Uterine smooth muscle cell (primary cell): ENCODE data around the gene LYRM2. TPM values are rescaled to one million over a fixed set of nuclear protein-coding genes. Genes with fewer than 3 reads are reported as not detected.

Experiments used
- total RNA-seq: library from RNA; depleted of rRNA; stranded (reverse); fragments of >200 nt; gene quantifications from 2 replicates; pipeline ENCODE4 v1.2.3, GENCODE V29; 2014

Gene LYRM2, protein sequence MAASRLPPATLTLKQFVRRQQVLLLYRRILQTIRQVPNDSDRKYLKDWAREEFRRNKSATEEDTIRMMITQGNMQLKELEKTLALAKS
- total RNA-seq = 32.2 and 37.3 TPM in 2 replicates

DNA sequence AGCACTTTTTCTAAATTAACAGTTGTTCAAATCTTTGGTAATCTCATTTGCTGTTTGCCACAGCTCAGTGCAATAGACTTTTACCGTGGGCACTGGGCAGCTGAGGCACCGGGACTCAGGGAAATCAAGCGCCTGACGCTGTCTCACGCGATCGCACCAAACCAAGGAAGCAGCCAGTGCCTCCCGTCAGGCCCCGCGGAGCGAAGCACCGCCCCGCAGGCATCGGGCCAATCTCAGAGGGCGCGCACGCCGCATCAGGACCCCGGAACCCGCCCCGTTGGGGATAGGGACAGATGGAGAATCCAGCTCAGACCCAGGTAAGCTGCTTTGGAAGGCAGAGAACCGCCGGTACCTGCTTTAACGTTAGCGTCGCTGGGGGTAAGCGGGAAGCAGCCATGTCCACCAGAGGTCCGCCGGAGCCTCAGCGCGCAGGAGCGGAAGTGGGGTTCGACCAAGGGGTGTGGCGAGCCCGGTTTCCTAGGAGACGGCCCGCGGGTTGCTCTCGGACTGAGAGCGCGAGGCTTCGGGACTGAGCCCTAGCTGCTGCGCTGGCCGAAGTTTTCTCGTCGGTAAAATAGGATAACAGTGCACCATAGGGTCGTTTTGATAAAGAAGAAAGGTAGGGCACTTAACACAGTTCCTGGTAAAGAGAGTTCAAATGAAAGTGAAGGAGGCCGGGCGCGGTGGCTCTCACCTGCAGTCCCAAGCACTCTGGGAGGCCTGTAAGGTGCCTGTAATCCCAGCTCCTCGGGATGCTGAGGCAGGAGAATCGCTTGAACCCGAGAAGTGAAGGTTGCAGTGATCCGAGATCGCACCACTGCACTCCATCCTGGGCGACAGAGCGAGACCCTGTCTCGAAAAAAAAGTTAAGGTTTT lies at the start of gene LYRM2:
LYRM2 (minus strand) TSS at position 428 of the 876 bp plus-strand sequence; CDS start at position 397, 31 bp downstream.

Other genes starting within 250 kb of the LYRM2 start
- 2.3 and 3.2 TPM in 2 replicates for gene RRAGD, start 226.5 kb downstream of the LYRM2 start, total RNA-seq
- gene ANKRD6, start 205.6 kb downstream of the LYRM2 start, total RNA-seq = 2.0 and 2.7 TPM in 2 replicates
- 25.9 and 32.5 TPM in 2 replicates for gene MDN1, start 181.0 kb upstream of the LYRM2 start, total RNA-seq
- 15.6 and 20.8 TPM in 2 replicates for gene CASP8AP2, start 191.1 kb upstream of the LYRM2 start, total RNA-seq